ENCODE data around the gene FHOD3. TPM values are rescaled to one million over a fixed set of nuclear protein-coding genes. Genes with fewer than 3 reads are reported as not detected.

FHOD3 gene
- total RNA-seq, 2 experiments from 2014 or later = not detected

- H3K4me1 Mint-ChIP-seq = no peaks in the 10 kb centered on the region
- DNase-seq = no peak
These were observed 208.2 kb downstream of the FHOD3 start for GRCh38 chr18:36505665-36506064.

GRCh38 chr18:36509646-36510197 is 212.2 kb downstream of the FHOD3 start:
- no peak overlapping the region for H3K4me3 Mint-ChIP-seq
- H3K9me3 Mint-ChIP-seq = no peaks in the 10 kb centered on the region
- DNase-seq = no peak
- peaks cover 3% of the 10 kb centered on the region for H3K27me3 Mint-ChIP-seq
- no peaks in the 10 kb centered on the region for H3K4me1 Mint-ChIP-seq
- H3K27ac Mint-ChIP-seq = no peak overlapping the region
- H3K36me3 Mint-ChIP-seq = no peaks in the 10 kb centered on the region

More at GRCh38 chr18:36505665-36506064, 208.2 kb downstream of the FHOD3 start:
- Mint-ChIP-seq H3K36me3 (no peaks in the 10 kb centered on the region), H3K4me3 (no peak overlapping the region), H3K9me3 (no peaks in the 10 kb centered on the region), H3K27ac (no peak overlapping the region), H3K27me3 (peaks cover 3% of the 10 kb centered on the region)

GRCh38 chr18:36511791-36512352 is 214.4 kb downstream of the FHOD3 start:
- Mint-ChIP-seq H3K27ac (no peak overlapping the region), H3K9me3 (no peaks in the 10 kb centered on the region), H3K4me3 (no peak overlapping the region), H3K36me3 (no peaks in the 10 kb centered on the region), H3K4me1 (no peaks in the 10 kb centered on the region), H3K27me3 (peaks cover 4% of the 10 kb centered on the region)
- no peak for DNase-seq

- no peak overlapping the region for H3K4me3 Mint-ChIP-seq
- H3K36me3 Mint-ChIP-seq = no peaks in the 10 kb centered on the region
- no peak for DNase-seq
- H3K9me3 Mint-ChIP-seq = no peaks in the 10 kb centered on the region
- H3K27me3 Mint-ChIP-seq = peaks cover 7% of the 10 kb centered on the region
- no peaks in the 10 kb centered on the region for H3K4me1 Mint-ChIP-seq
- no peak overlapping the region for H3K27ac Mint-ChIP-seq
These were observed 216.0 kb downstream of the FHOD3 start for GRCh38 chr18:36513556-36513955.

- peaks cover 10% of the 10 kb centered on the region for H3K27me3 Mint-ChIP-seq
- H3K4me1 Mint-ChIP-seq = no peaks in the 10 kb centered on the region
- H3K27ac Mint-ChIP-seq = no peak overlapping the region
- no peak for DNase-seq
- H3K9me3 Mint-ChIP-seq = no peaks in the 10 kb centered on the region
- no peaks in the 10 kb centered on the region for H3K36me3 Mint-ChIP-seq
- no peak overlapping the region for H3K4me3 Mint-ChIP-seq
These were observed 217.3 kb downstream of the FHOD3 start for GRCh38 chr18:36514778-36515177.

- H3K9me3 Mint-ChIP-seq = no peaks in the 10 kb centered on the region
- H3K36me3 Mint-ChIP-seq = no peaks in the 10 kb centered on the region
- no peak overlapping the region for H3K4me3 Mint-ChIP-seq
- peaks cover 10% of the 10 kb centered on the region for H3K27me3 Mint-ChIP-seq
- no peak overlapping the region for H3K27ac Mint-ChIP-seq
- no peak for DNase-seq
- no peaks in the 10 kb centered on the region for H3K4me1 Mint-ChIP-seq
These were observed 218.7 kb downstream of the FHOD3 start for GRCh38 chr18:36516258-36516657.

- no peak for DNase-seq
- no peak overlapping the region for H3K27ac Mint-ChIP-seq
- peaks cover 10% of the 10 kb centered on the region for H3K27me3 Mint-ChIP-seq
- no peaks in the 10 kb centered on the region for H3K36me3 Mint-ChIP-seq
- no peaks in the 10 kb centered on the region for H3K9me3 Mint-ChIP-seq
- H3K4me1 Mint-ChIP-seq = no peaks in the 10 kb centered on the region
- H3K4me3 Mint-ChIP-seq = no peak overlapping the region
These were observed 219.2 kb downstream of the FHOD3 start for GRCh38 chr18:36516726-36517125.

- Mint-ChIP-seq H3K36me3 (no peaks in the 10 kb centered on the region), H3K4me3 (no peak overlapping the region), H3K9me3 (no peaks in the 10 kb centered on the region), H3K4me1 (no peaks in the 10 kb centered on the region), H3K27ac (no peak overlapping the region), H3K27me3 (peaks cover 10% of the 10 kb centered on the region)
- no peak for DNase-seq
These were observed 221.3 kb downstream of the FHOD3 start for GRCh38 chr18:36518839-36519238.

GRCh38 chr18:36519358-36519757 is 221.8 kb downstream of the FHOD3 start:
- DNase-seq = no peak

GRCh38 chr18:36522509-36522908 is 225.0 kb downstream of the FHOD3 start:
- Mint-ChIP-seq H3K4me1 (no peaks in the 10 kb centered on the region), H3K27ac (no peak overlapping the region), H3K36me3 (no peaks in the 10 kb centered on the region), H3K27me3 (peaks cover 3% of the 10 kb centered on the region), H3K4me3 (no peak overlapping the region), H3K9me3 (no peaks in the 10 kb centered on the region)
- no peak for DNase-seq

More at GRCh38 chr18:36519358-36519757, 221.8 kb downstream of the FHOD3 start:
- Mint-ChIP-seq H3K9me3 (no peaks in the 10 kb centered on the region), H3K4me3 (no peak overlapping the region), H3K4me1 (no peaks in the 10 kb centered on the region), H3K27ac (no peak overlapping the region), H3K36me3 (no peaks in the 10 kb centered on the region), H3K27me3 (peaks cover 10% of the 10 kb centered on the region)

GRCh38 chr18:36525913-36526312 is 228.4 kb downstream of the FHOD3 start:
- no peaks in the 10 kb centered on the region for H3K4me1 Mint-ChIP-seq
- H3K4me3 Mint-ChIP-seq = no peak overlapping the region
- H3K27me3 Mint-ChIP-seq = peaks cover 3% of the 10 kb centered on the region
- no peak overlapping the region for H3K27ac Mint-ChIP-seq
- H3K9me3 Mint-ChIP-seq = no peaks in the 10 kb centered on the region
- DNase-seq = no peak
- no peaks in the 10 kb centered on the region for H3K36me3 Mint-ChIP-seq

- H3K4me1 Mint-ChIP-seq = no peaks in the 10 kb centered on the region
- DNase-seq = no peak
- peaks cover 3% of the 10 kb centered on the region for H3K27me3 Mint-ChIP-seq
- no peaks in the 10 kb centered on the region for H3K9me3 Mint-ChIP-seq
- no peak overlapping the region for H3K4me3 Mint-ChIP-seq
- no peaks in the 10 kb centered on the region for H3K36me3 Mint-ChIP-seq
- H3K27ac Mint-ChIP-seq = no peak overlapping the region
These were observed 229.1 kb downstream of the FHOD3 start for GRCh38 chr18:36526611-36527010.

- DNase-seq = no peak
These were observed 229.5 kb downstream of the FHOD3 start for GRCh38 chr18:36527051-36527450.

GRCh38 chr18:36527740-36528455 is 230.4 kb downstream of the FHOD3 start:
- no peaks in the 10 kb centered on the region for H3K36me3 Mint-ChIP-seq
- no peak for DNase-seq
- H3K4me3 Mint-ChIP-seq = no peak overlapping the region
- H3K9me3 Mint-ChIP-seq = no peaks in the 10 kb centered on the region
- no peak overlapping the region for H3K27ac Mint-ChIP-seq
- H3K27me3 Mint-ChIP-seq = peaks cover 6% of the 10 kb centered on the region
- H3K4me1 Mint-ChIP-seq = no peaks in the 10 kb centered on the region

More at GRCh38 chr18:36527051-36527450, 229.5 kb downstream of the FHOD3 start:
- Mint-ChIP-seq H3K4me1 (no peaks in the 10 kb centered on the region), H3K36me3 (no peaks in the 10 kb centered on the region), H3K9me3 (no peaks in the 10 kb centered on the region), H3K4me3 (no peak overlapping the region), H3K27ac (no peak overlapping the region), H3K27me3 (peaks cover 5% of the 10 kb centered on the region)

- Mint-ChIP-seq H3K9me3 (no peaks in the 10 kb centered on the region), H3K4me3 (no peak overlapping the region), H3K27ac (no peak overlapping the region), H3K27me3 (peaks cover 6% of the 10 kb centered on the region), H3K4me1 (no peaks in the 10 kb centered on the region), H3K36me3 (no peaks in the 10 kb centered on the region)
- DNase-seq = no peak
These were observed 232.2 kb downstream of the FHOD3 start for GRCh38 chr18:36529747-36530146.
